Pancreas (tissue), 10 donors: ENCODE data around the gene ACSS1. TPM values are rescaled to one million over a fixed set of nuclear protein-coding genes. Genes with fewer than 3 reads are reported as not detected.
A peak's percentile ranks its signal among the peaks of the same experiment; 100 is the strongest.

Source experiments
- ATAC-seq, 4 donors: fragments of 200-7000 bp; cut with Tn5 transposase; one replicate each; pipeline versions ENCODE4 v1.8.0 to v1.9.1; 2020; ENCODE audit warnings: mild to moderate bottlenecking in 4 of 4, moderate library complexity in 4 of 4
- DNase-seq, 6 donors: peaks; one replicate each; pipeline ENCODE4 v3.0.0-alpha.2; 2020
- FAIRE-seq: peaks from 2 replicates; lab custom pipeline; 2012; peaks lifted over from hg19 to GRCh38; lab: Jason Lieb, UNC
- H3K27ac ChIP-seq, 4 donors: fragments of 200-600 bp; sonication (generic); 1 replicate in 3 of 4; 2 replicates in 1 of 4; pipeline versions ENCODE4 v1.5.0 to v1.8.0; 2020
- H3K27me3 ChIP-seq, 4 donors: fragments of 200-600 bp; one replicate each; pipeline ENCODE4 v1.8.0; 2021
- H3K36me3 ChIP-seq, 3 donors: fragments of 200-600 bp; sonication (generic) in 1 of 3; one replicate each; pipeline versions ENCODE4 v1.5.0 to v1.8.0; 2020 to 2021
- H3K4me1 ChIP-seq, 3 donors: fragments of 200-600 bp; one replicate each; pipeline ENCODE4 v1.8.0; 2021
- H3K4me3 ChIP-seq, 4 donors: fragments of 200-600 bp; sonication (generic) in 2 of 4; one replicate each; pipeline versions ENCODE4 v1.5.0 to v1.8.0; 2020 to 2021
- H3K9me3 ChIP-seq, 4 donors: fragments of 200-600 bp; one replicate each; pipeline ENCODE4 v1.8.0; 2021
- CTCF ChIP-seq, 4 donors: fragments of 200-600 bp; sonication (generic) in 3 of 4; IDR thresholded peaks; one replicate each; pipeline versions ENCODE4 v1.5.0 to v1.8.0; 2021; ENCODE audit warnings: antibody characterized with exemption in 4 of 4
- WGBS, 2 donors: extraction: QIAGEN DNeasy Blood & Tissue Kit; methylation state at CpG; one replicate each; pipeline ENCODE4 v1.1.7; 2013; 5-methylcytosine and 5-hydroxymethylcytosine counted together
- intact Hi-C, 3 donors: fragments of 100-400 bp; cut with DNase I; formaldehyde crosslinking; loops; one replicate each; pipeline versions ENCODE4 v1.11.1 to v1.14.2; 2022
- polyA plus RNA-seq, 2 donors: library from polyadenylated mRNA; stranded (reverse); fragments of 200-250 nt; gene quantifications; one replicate each; pipeline ENCODE4 v1.2.3, GENCODE V29; 2013
- total RNA-seq, 6 donors: library from RNA; stranded (reverse); fragmentation: NEBNext Ultra II Directional in 4 of 6; extraction: Animal tissue kit (Norgen Biotek cat#: 25700) in 4 of 6; gene quantifications; one replicate each; pipeline versions ENCODE4 v1.2.1 to v1.2.4, GENCODE V29; 2021 to 2023
- donor health status: healthy with polysubstance abuse.
- donor health status: DM: no; HTN: no; CAD: no; lungs with moderate emphysema.
- donor health status: DM: no; HTN: no; CAD: no.
- donor health status: control.
- donor health status: control.
- donor health status: Bipolar disorder and iron deficiency.
- donor health status: DM: yes; HTN: yes; CAD: no.
- donor health status: DM: no; HTN: no; CAD: no.
- donor health status: DM: no; HTN: no; CAD: no.
- donor health status: DM: yes; HTN: yes; CAD: no.

ACSS1 gene
- total and polyA plus RNA-seq, 8 donors: 30.4 to 47.2 (median 36.0) TPM

- no peak overlapping the region for H3K4me3 ChIP-seq
- no peaks in the 10 kb centered on the region for H3K27me3 ChIP-seq
- no peak for FAIRE-seq
- DNase-seq: peak in 2 of 6 donors; percentile 11 to 45
- H3K27ac ChIP-seq: peak overlapping the region in 1 of 4 donors; percentile 4
- TF ChIP-seq CTCF (IDR thresholded peaks at IDR 0.05): no peak
- H3K36me3 ChIP-seq: peaks cover 0 to 21% (median 0%) of the 10 kb centered on the region in 3 donors
- no peak for ATAC-seq
- intact Hi-C loops: no loop called here
- H3K4me1 ChIP-seq: peaks cover 39 to 75% (median 53%) of the 10 kb centered on the region in 3 donors
- 64 to 70% methylated on average over 16 to 17 of the region's 17 CpGs for WGBS, 2 donors
- H3K9me3 ChIP-seq: no peaks in the 10 kb centered on the region
Measured at GRCh38 chr20:25050501-25051350, 7.2 kb downstream of the ACSS1 start.

GRCh38 chr20:25050082-25050481, 7.9 kb downstream of the ACSS1 start:
- Histone ChIP-seq H3K4me1 (peaks cover 46 to 75% (median 59%) of the 10 kb centered on the region in 3 donors), H3K9me3 (no peaks in the 10 kb centered on the region), H3K27ac (peak overlapping the region in 1 of 4 donors; percentile 28), H3K36me3 (peaks cover 0 to 21% (median 0%) of the 10 kb centered on the region in 3 donors), H3K27me3 (no peaks in the 10 kb centered on the region), H3K4me3 (no peak overlapping the region)
- WGBS, 2 donors: 42 to 43% methylated on average over 7 of the region's 7 CpGs
- FAIRE-seq (no peak), ATAC-seq (no peak), DNase-seq (no peak)
- TF ChIP-seq CTCF (IDR thresholded peaks at IDR 0.05): no peak
- intact Hi-C loops: no loop called here

- H3K36me3 ChIP-seq: peaks cover 0 to 21% (median 0%) of the 10 kb centered on the region in 3 donors
- no peaks in the 10 kb centered on the region for H3K9me3 ChIP-seq
- intact Hi-C loops: loop anchor here in 1 of 3 donors (5.0 kb wide), 1 partner anchor 37 kb away; no protein-coding TSS in a partner anchor
- no peak for TF ChIP-seq CTCF (IDR thresholded peaks at IDR 0.05)
- DNase-seq (peak in 3 of 6 donors; percentile 8 to 57 (median 10)), FAIRE-seq (no peak), ATAC-seq (no peak)
- WGBS, 2 donors: 43 to 48% methylated on average over 16 of the region's 16 CpGs
- H3K4me3 ChIP-seq: no peak overlapping the region
- H3K4me1 ChIP-seq: peaks cover 49 to 75% (median 59%) of the 10 kb centered on the region in 3 donors
- no peak overlapping the region for H3K27ac ChIP-seq
- no peaks in the 10 kb centered on the region for H3K27me3 ChIP-seq
Measured at GRCh38 chr20:25049261-25050060, 8.5 kb downstream of the ACSS1 start.

- FAIRE-seq (no peak), ATAC-seq (peak in 3 of 4 donors; percentile 9 to 44 (median 37)), DNase-seq (peak in 3 of 6 donors; percentile 26 to 34 (median 31))
- Histone ChIP-seq H3K4me1 (peaks cover 43 to 67% (median 54%) of the 10 kb centered on the region in 3 donors), H3K36me3 (peaks cover 0 to 21% (median 0%) of the 10 kb centered on the region in 3 donors), H3K27me3 (no peaks in the 10 kb centered on the region), H3K9me3 (no peaks in the 10 kb centered on the region), H3K4me3 (no peak overlapping the region), H3K27ac (no peak overlapping the region)
- 30 to 38% methylated on average over 8 of the region's 8 CpGs for WGBS, 2 donors
- intact Hi-C loops: loop anchor here in 1 of 3 donors (5.0 kb wide), 1 partner anchor 36 kb away; no protein-coding TSS in a partner anchor
- TF ChIP-seq CTCF (IDR thresholded peaks at IDR 0.05): no peak
Measured at GRCh38 chr20:25048519-25048952, 9.4 kb downstream of the ACSS1 start.
